Sigmoid colon (tissue), 4 donors: ENCODE measurements around the gene SMCO1.

Experiments used
- CTCF ChIP-seq, 4 experiments: fragments of 450-650 bp in 3 of 4; fragments of 200-600 bp in 1 of 4; IDR thresholded peaks; one replicate each; pipeline ENCODE4 v1.5.1; 2016 to 2019; ENCODE audit warnings: antibody characterized with exemption in 4 of 4, mild to moderate bottlenecking in 3 of 4, moderate library complexity in 2 of 4
- EP300 ChIP-seq, 4 donors: sonication (generic); formaldehyde crosslinking; IDR thresholded peaks; one replicate each; pipeline ENCODE4 v1.6.1; 2017; ENCODE audit warnings: antibody characterized with exemption in 4 of 4

- TF ChIP-seq CTCF (IDR thresholded peaks at IDR 0.05) (no peak), EP300 (IDR thresholded peaks at IDR 0.05) (no peak)
These were observed 18.1 kb upstream of the SMCO1 start for GRCh38 chr3:196533260-196533681.
